T-cell (primary cell): Measurements from ENCODE around the gene DNAJC28. TPM values are rescaled to one million over a fixed set of nuclear protein-coding genes. Genes with fewer than 3 reads are reported as not detected.
"Not testable (repeated sequence)": the region's sequence is repeated elsewhere in the genome, so short reads cannot be mapped to it uniquely, and the experiment has no call there.

Experiments used
- ATAC-seq, 4 experiments: fragments of 200-7000 bp in 3 of 4; fragments of 150-1000 bp in 1 of 4; cut with Tn5 transposase; replicated peaks in 1 of 4; 1 replicate in 3 of 4; 2 replicates in 1 of 4; pipeline ENCODE4 v1.10.0; 2021; ENCODE audit warnings: moderate library complexity in 3 of 4, mild to moderate bottlenecking in 2 of 4, moderate number of reproducible peaks in 1 of 4
- CTCF ChIA-PET, 2 donors: fragments of 300-600 bp; sonication (Branson Sonifier 250); formaldehyde crosslinking; loops; one replicate each; lab custom pipeline; 2022; ENCODE audit warnings: antibody characterized with exemption in 2 of 2; lab: Charles Lee
- POLR2A ChIA-PET, 2 donors: fragments of 300-600 bp; sonication (Branson Sonifier 250); formaldehyde crosslinking; loops; one replicate each; lab custom pipeline; 2022; ENCODE audit warnings: antibody characterized with exemption in 2 of 2; lab: Charles Lee
- DNase-seq, 35 experiments: peaks; one replicate each; pipeline versions ENCODE4 v3.0.0 to v3.0.0-alpha.2; 2013 to 2023
- H3K27ac ChIP-seq: one replicate; pipeline ENCODE4 v1.5.1; 2013; ENCODE audit warnings: low read length
- H3K27me3 ChIP-seq, 2 experiments: replicated peaks in 1 of 2; 1 replicate in 1 of 2; 2 replicates in 1 of 2; pipeline versions ENCODE4 v1.6.1 to v1.7.0; 2013; ENCODE audit warnings: low read length in 1 of 2, mixed read lengths in 1 of 2; ENCODE audit not compliant: control insufficient read depth in 2 of 2, insufficient read depth in 2 of 2; ENCODE audit errors: extremely low read depth in 1 of 2
- H3K36me3 ChIP-seq, 2 donors: 1 replicate in 1 of 2; 2 replicates in 1 of 2; pipeline versions ENCODE4 v1.6.1 to v1.7.0; 2013; ENCODE audit warnings: low read length in 1 of 2; ENCODE audit not compliant: control insufficient read depth in 2 of 2, insufficient read depth in 1 of 2; ENCODE audit errors: extremely low read depth in 1 of 2
- H3K4me1 ChIP-seq, 2 experiments: 1 replicate in 1 of 2; 2 replicates in 1 of 2; pipeline versions ENCODE4 v1.6.1 to v1.7.0; 2013; ENCODE audit warnings: low read length in 2 of 2, mixed read lengths in 1 of 2; ENCODE audit not compliant: insufficient read depth in 2 of 2, control insufficient read depth in 1 of 2; ENCODE audit errors: extremely low read depth in 1 of 2
- H3K4me3 ChIP-seq, 2 donors: 1 replicate in 1 of 2; 2 replicates in 1 of 2; pipeline versions ENCODE4 v1.5.1 to v1.7.0; 2013; ENCODE audit warnings: mild to moderate bottlenecking in 2 of 2, low read length in 1 of 2, moderate library complexity in 1 of 2; ENCODE audit not compliant: control insufficient read depth in 1 of 2; ENCODE audit errors: extremely low read depth in 1 of 2
- H3K9me3 ChIP-seq: 2 replicates; pipeline ENCODE4 v1.7.0; 2013
- H3K27ac Mint-ChIP-seq, 2 donors: one replicate each; pipeline ENCODE4 v1.8.0; 2020 to 2021; ENCODE audit warnings: mild to moderate bottlenecking in 2 of 2, mixed read lengths in 2 of 2
- H3K27me3 Mint-ChIP-seq, 2 donors: one replicate each; pipeline ENCODE4 v1.8.0; 2021 to 2022; ENCODE audit warnings: mixed read lengths in 2 of 2
- H3K36me3 Mint-ChIP-seq: one replicate; pipeline ENCODE4 v1.8.0; 2021; ENCODE audit warnings: mixed read lengths
- H3K4me1 Mint-ChIP-seq, 3 donors: one replicate each; pipeline ENCODE4 v1.8.0; 2020 to 2022; ENCODE audit warnings: mixed read lengths in 3 of 3, mild to moderate bottlenecking in 1 of 3
- H3K4me3 Mint-ChIP-seq, 3 donors: one replicate each; pipeline ENCODE4 v1.8.0; 2020 to 2022; ENCODE audit warnings: mild to moderate bottlenecking in 3 of 3, mixed read lengths in 3 of 3, moderate library complexity in 3 of 3
- H3K9me3 Mint-ChIP-seq, 3 donors: one replicate each; pipeline ENCODE4 v1.8.0; 2020 to 2022; ENCODE audit warnings: mixed read lengths in 3 of 3
- WGBS: methylation state at CpG from one replicate; pipeline ENCODE4 v1.1.5; 2013; ENCODE audit warnings: missing lambda C conversion rate; ENCODE audit not compliant: insufficient coverage; 5-methylcytosine and 5-hydroxymethylcytosine counted together
- total RNA-seq, 35 experiments: library from RNA in 6 of 35; stranded (reverse) in 6 of 35; fragments of 120-200 nt in 1 of 35; gene quantifications; one replicate each; pipeline versions ENCODE4 v1.2.1 to v1.2.4 and lab custom pipeline; 2013 to 2026

The DNAJC28 gene
- total RNA-seq, 5 donors from 2014 or later (not counting 1 experiment from before 2014, with no cell fraction given), result 0.53 to 1.2 (median 0.75) TPM; not detected in 1

GRCh38 chr21:33473344-33473743 lies 18.2 kb downstream of the DNAJC28 start:
- Mint-ChIP-seq H3K4me1 (peaks cover 18 to 34% (median 30%) of the 10 kb centered on the region in 3 donors), H3K4me3 (no peak overlapping the region), H3K9me3 (no peaks in the 10 kb centered on the region), H3K36me3 (peaks cover 7% of the 10 kb centered on the region), H3K27me3 (no peaks in the 10 kb centered on the region), H3K27ac (no peak overlapping the region)
- Histone ChIP-seq H3K36me3 (no peaks in the 10 kb centered on the region), H3K4me3 (no peak overlapping the region), H3K4me1 (peaks cover 2 to 9% of the 10 kb centered on the region in 2 experiments), H3K9me3 (no peaks in the 10 kb centered on the region), H3K27ac (no peak overlapping the region), H3K27me3 (no peaks in the 10 kb centered on the region)
- no peak for ATAC-seq
- ChIA-PET POLR2A (interaction anchor here in 1 of 2 donors (0.6 kb wide), 2 partner anchors 89 to 125 kb away, joined by 3 to 4 read pairs; no protein-coding TSS in a partner anchor), CTCF (interaction anchor here (0.6 to 1.1 kb wide), 2 partner anchors 15 to 757 kb away, joined by 4 to 8 read pairs; no protein-coding TSS in a partner anchor)
- WGBS, result 86% methylated on average over 1 of the region's 3 CpGs
- DNase-seq, result no peak

GRCh38 chr21:33470701-33471100 lies 20.8 kb downstream of the DNAJC28 start:
- Histone ChIP-seq H3K36me3 (peaks cover 0 to 1% of the 10 kb centered on the region in 2 donors), H3K27ac (no peak overlapping the region), H3K4me1 (no peaks in the 10 kb centered on the region), H3K4me3 (no peak overlapping the region), H3K27me3 (no peaks in the 10 kb centered on the region), H3K9me3 (no peaks in the 10 kb centered on the region)
- DNase-seq, result no peak
- no peak for ATAC-seq
- Mint-ChIP-seq H3K27ac (no peak overlapping the region), H3K9me3 (no peaks in the 10 kb centered on the region), H3K27me3 (no peaks in the 10 kb centered on the region), H3K4me1 (peaks cover 15 to 23% (median 23%) of the 10 kb centered on the region in 3 donors), H3K4me3 (no peak overlapping the region), H3K36me3 (peaks cover 16% of the 10 kb centered on the region)
- POLR2A ChIA-PET, result interaction anchor here in 1 of 2 donors (0.7 kb wide), 1 partner anchor 678 kb away, joined by 10 read pairs; no protein-coding TSS in a partner anchor
- no CpG with 5 or more reads among the region's 2 CpGs for WGBS
- CTCF ChIA-PET, result no interaction called here

GRCh38 chr21:33469183-33469582 lies 22.3 kb downstream of the DNAJC28 start:
- H3K4me3 Mint-ChIP-seq, H3K27ac ChIP-seq, H3K27ac Mint-ChIP-seq, H3K4me3 ChIP-seq, H3K27me3 ChIP-seq, H3K4me1 ChIP-seq, H3K9me3 ChIP-seq, DNase-seq, H3K27me3 Mint-ChIP-seq, CTCF ChIA-PET, H3K9me3 Mint-ChIP-seq, POLR2A ChIA-PET, ATAC-seq, H3K36me3 ChIP-seq: not testable (repeated sequence)
- 100% methylated on average over 3 of the region's 4 CpGs for WGBS
- Mint-ChIP-seq H3K4me1 (peaks cover 15 to 23% (median 22%) of the 10 kb centered on the region in 3 donors), H3K36me3 (peaks cover 18% of the 10 kb centered on the region)

- no peaks in the 10 kb centered on the region for H3K4me1 ChIP-seq
- H3K27ac ChIP-seq, result no peak overlapping the region
- POLR2A ChIA-PET, result interaction anchor here in 1 of 2 donors (0.7 to 1.1 kb wide), 2 partner anchors 9 to 782 kb away, joined by 3 read pairs; no protein-coding TSS in a partner anchor
- Mint-ChIP-seq H3K4me3 (no peak overlapping the region), H3K9me3 (no peaks in the 10 kb centered on the region), H3K27ac (no peak overlapping the region), H3K36me3 (peaks cover 29% of the 10 kb centered on the region), H3K4me1 (no peaks in the 10 kb centered on the region), H3K27me3 (no peaks in the 10 kb centered on the region)
- no peaks in the 10 kb centered on the region for H3K27me3 ChIP-seq
- CTCF ChIA-PET, result interaction anchor here (0.5 kb wide), 2 partner anchors 15 to 288 kb away, joined by 3 to 4 read pairs; no protein-coding TSS in a partner anchor
- ATAC-seq, result no peak
- WGBS, result 67% methylated on average over 1 of the region's 5 CpGs
- no peaks in the 10 kb centered on the region for H3K9me3 ChIP-seq
- peaks cover 0 to 32% of the 10 kb centered on the region in 2 donors for H3K36me3 ChIP-seq
- H3K4me3 ChIP-seq, result no peak overlapping the region
- no peak for DNase-seq
Measured at GRCh38 chr21:33461538-33462250, 29.8 kb downstream of the DNAJC28 start.

- H3K36me3 ChIP-seq, result peaks cover 0 to 51% of the 10 kb centered on the region in 2 donors
- no peaks in the 10 kb centered on the region for H3K9me3 ChIP-seq
- Mint-ChIP-seq H3K27me3 (no peaks in the 10 kb centered on the region), H3K9me3 (no peaks in the 10 kb centered on the region), H3K4me3 (no peak overlapping the region), H3K27ac (no peak overlapping the region), H3K36me3 (peaks cover 28% of the 10 kb centered on the region), H3K4me1 (no peaks in the 10 kb centered on the region)
- no peaks in the 10 kb centered on the region for H3K27me3 ChIP-seq
- H3K4me3 ChIP-seq, result no peak overlapping the region
- no peaks in the 10 kb centered on the region for H3K4me1 ChIP-seq
- WGBS, result 100% methylated on average over 1 of the region's 3 CpGs
- no peak overlapping the region for H3K27ac ChIP-seq
- ChIA-PET CTCF (interaction anchor here in 1 of 2 donors (0.6 kb wide), 1 partner anchor 385 kb away, joined by 3 read pairs; no protein-coding TSS in a partner anchor), POLR2A (interaction anchor here in 1 of 2 donors (0.8 kb wide), 1 partner anchor 97 kb away, joined by 3 read pairs; no protein-coding TSS in a partner anchor)
- no peak for DNase-seq
- no peak for ATAC-seq
Measured at GRCh38 chr21:33458861-33459260, 32.7 kb downstream of the DNAJC28 start.

- no peaks in the 10 kb centered on the region for H3K27me3 ChIP-seq
- Mint-ChIP-seq H3K27me3 (no peaks in the 10 kb centered on the region), H3K4me3 (no peak overlapping the region), H3K27ac (no peak overlapping the region), H3K9me3 (no peaks in the 10 kb centered on the region), H3K36me3 (peaks cover 32% of the 10 kb centered on the region), H3K4me1 (no peaks in the 10 kb centered on the region)
- no peak overlapping the region for H3K4me3 ChIP-seq
- H3K36me3 ChIP-seq, result peaks cover 0 to 54% of the 10 kb centered on the region in 2 donors
- ATAC-seq (no peak), DNase-seq (no peak)
- no peaks in the 10 kb centered on the region for H3K9me3 ChIP-seq
- H3K4me1 ChIP-seq, result no peaks in the 10 kb centered on the region
- no CpG with 5 or more reads among the region's 6 CpGs for WGBS
- ChIA-PET POLR2A (no interaction called here), CTCF (interaction anchor here (0.6 to 1.1 kb wide), 3 partner anchors 11 to 259 kb away, joined by 3 to 4 read pairs (median 3); no protein-coding TSS in a partner anchor)
- no peak overlapping the region for H3K27ac ChIP-seq
Measured at GRCh38 chr21:33455686-33456446, 35.6 kb downstream of the DNAJC28 start.
